ENCODE results near the gene HSD17B13.
"Not testable (repeated sequence)": the region's sequence is repeated elsewhere in the genome, so short reads cannot be mapped to it uniquely, and the experiment has no call there.

HSD17B13 gene

GRCh38 chr4:87315000-87315399, 7.7 kb downstream of the HSD17B13 start:
- DNase-seq = not testable (repeated sequence)

- no peak for DNase-seq
Observed at GRCh38 chr4:87313756-87314155, 8.9 kb downstream of the HSD17B13 start.

GRCh38 chr4:87311684-87312083, 11.0 kb downstream of the HSD17B13 start:
- DNase-seq = no peak

GRCh38 chr4:87310691-87311335, 11.9 kb downstream of the HSD17B13 start:
- no peak for DNase-seq

GRCh38 chr4:87309625-87310024, 13.1 kb downstream of the HSD17B13 start:
- DNase-seq = no peak

GRCh38 chr4:87306056-87306455, 16.6 kb downstream of the HSD17B13 start:
- DNase-seq = no peak

GRCh38 chr4:87305562-87305961, 17.1 kb downstream of the HSD17B13 start:
- DNase-seq = no peak

- DNase-seq = no peak
Observed at GRCh38 chr4:87304745-87305432, 17.8 kb downstream of the HSD17B13 start.

GRCh38 chr4:87299898-87300297, 22.8 kb downstream of the HSD17B13 start:
- DNase-seq = no peak

- no peak for DNase-seq
Observed at GRCh38 chr4:87298362-87298761, 24.3 kb downstream of the HSD17B13 start.

GRCh38 chr4:87294911-87295310, 27.8 kb downstream of the HSD17B13 start:
- not testable (repeated sequence) for DNase-seq

- DNase-seq = not testable (repeated sequence)
Observed at GRCh38 chr4:87293889-87294288, 28.8 kb downstream of the HSD17B13 start.

- DNase-seq = no peak
Observed at GRCh38 chr4:87286970-87287369, 35.7 kb downstream of the HSD17B13 start.

GRCh38 chr4:87284268-87284667, 38.4 kb downstream of the HSD17B13 start:
- DNase-seq = not testable (repeated sequence)

GRCh38 chr4:87283151-87283550, 39.5 kb downstream of the HSD17B13 start:
- no peak for DNase-seq

GRCh38 chr4:87281603-87282002, 41.1 kb downstream of the HSD17B13 start:
- DNase-seq = no peak

- DNase-seq = no peak
Observed at GRCh38 chr4:87278335-87278794, 44.3 kb downstream of the HSD17B13 start.

GRCh38 chr4:87275311-87275710, 47.4 kb downstream of the HSD17B13 start:
- no peak for DNase-seq

GRCh38 chr4:87274803-87275202, 47.9 kb downstream of the HSD17B13 start:
- no peak for DNase-seq

- no peak for DNase-seq
Observed at GRCh38 chr4:87274327-87274726, 48.4 kb downstream of the HSD17B13 start.

- DNase-seq = no peak
Observed at GRCh38 chr4:87270825-87271224, 51.9 kb downstream of the HSD17B13 start.

GRCh38 chr4:87270144-87270543, 52.5 kb downstream of the HSD17B13 start:
- no peak for DNase-seq

- DNase-seq = no peak
Observed at GRCh38 chr4:87268411-87268810, 54.3 kb downstream of the HSD17B13 start.

GRCh38 chr4:87266986-87267385, 55.7 kb downstream of the HSD17B13 start:
- no peak for DNase-seq

- DNase-seq = no peak
Observed at GRCh38 chr4:87262886-87263285, 59.8 kb downstream of the HSD17B13 start.

All from activated CD4-positive, alpha-beta T cell treated with anti-CD3 and anti-CD28 coated beads, Interleukin-2, amount 50 U/mL, for 4 hours (primary cell).